HEK293 (cell line): ENCODE measurements around the gene CINP.
A peak's percentile ranks its signal among the peaks of the same experiment; 100 is the strongest.

Source experiments
- CTCF ChIA-PET: fragments of 350-600 bp; formaldehyde crosslinking; extraction: SDS; loops from one replicate; lab custom pipeline; 2021; ENCODE audit warnings: antibody characterized with exemption; lab: Yijun Ruan, JAX
- POLR2A ChIA-PET: fragments of 300-600 bp; formaldehyde crosslinking; extraction: SDS; loops from one replicate; lab custom pipeline; 2020; ENCODE audit warnings: antibody characterized with exemption, inconsistent platforms; lab: Yijun Ruan, JAX
- H3K27ac ChIP-seq: fragments of 200-500 bp; sonication (Bioruptor generic); 2 replicates; pipeline ENCODE4 v1.5.1; 2014; ENCODE audit warnings: low read depth, low read length, control low read depth, inconsistent platforms; ENCODE audit errors: extremely low read depth
- H3K36me3 ChIP-seq, 2 experiments: fragments of 200-500 bp in 1 of 2; sonication (Bioruptor generic) in 1 of 2; 1 replicate in 1 of 2; 2 replicates in 1 of 2; pipeline ENCODE4 v1.5.1; 2014 to 2017; ENCODE audit warnings: inconsistent platforms in 2 of 2, low read length in 2 of 2; ENCODE audit not compliant: control insufficient read depth in 2 of 2, insufficient read depth in 1 of 2
- H3K4me1 ChIP-seq: fragments of 200-500 bp; sonication (Bioruptor generic); 2 replicates; pipeline ENCODE4 v1.5.1; 2014; ENCODE audit warnings: mild to moderate bottlenecking, low read length, inconsistent platforms; ENCODE audit not compliant: control insufficient read depth, insufficient read depth
- H3K4me3 ChIP-seq: 2 replicates; pipeline ENCODE4 v1.5.1; 2011; ENCODE audit warnings: low read depth, mild to moderate bottlenecking, control low read depth, low read length, moderate library complexity
- H3K9me3 ChIP-seq: fragments of 200-500 bp; sonication (Bioruptor generic); 2 replicates; pipeline ENCODE4 v1.5.1; 2014; ENCODE audit warnings: low read depth, low read length, inconsistent platforms; ENCODE audit not compliant: control insufficient read depth, insufficient read depth
- ATF2 ChIP-seq: fragments of 450-650 bp; formaldehyde crosslinking; IDR thresholded peaks from 2 replicates; pipeline ENCODE4 v1.5.1; 2016; ENCODE audit warnings: missing biosample characterization, missing genetic modification characterization, low read depth
- HIC1 ChIP-seq: fragments of 450-650 bp; formaldehyde crosslinking; IDR thresholded peaks from 2 replicates; pipeline ENCODE4 v1.5.1; 2016; ENCODE audit warnings: missing biosample characterization, missing genetic modification characterization
- HOXD13 ChIP-seq: sonication (generic); formaldehyde crosslinking; IDR thresholded peaks from 2 replicates; pipeline ENCODE4 v1.8.0; 2022; ENCODE audit warnings: missing genetic modification reagents, borderline replicate concordance
- KLF9 ChIP-seq: fragments of 450-650 bp; formaldehyde crosslinking; IDR thresholded peaks from 2 replicates; pipeline ENCODE4 v1.5.1; 2016; ENCODE audit warnings: missing biosample characterization, missing genetic modification characterization, low read depth
- RBAK ChIP-seq: fragments of 450-650 bp; formaldehyde crosslinking; IDR thresholded peaks from 2 replicates; pipeline ENCODE4 v1.5.1; 2016; ENCODE audit warnings: missing biosample characterization, missing genetic modification characterization
- SALL2 ChIP-seq: fragments of 450-650 bp; formaldehyde crosslinking; IDR thresholded peaks from 2 replicates; pipeline ENCODE4 v1.5.0; 2017; ENCODE audit warnings: missing biosample characterization, mild to moderate bottlenecking, missing genetic modification characterization, borderline replicate concordance
- WT1 ChIP-seq: fragments of 450-650 bp; formaldehyde crosslinking; IDR thresholded peaks from 2 replicates; pipeline ENCODE4 v1.5.1; 2016; ENCODE audit warnings: missing biosample characterization, missing genetic modification characterization
- ZBTB1 ChIP-seq: fragments of 450-650 bp; formaldehyde crosslinking; IDR thresholded peaks from 2 replicates; pipeline ENCODE4 v1.5.1; 2016; ENCODE audit warnings: missing biosample characterization, missing genetic modification characterization
- ZBTB20 ChIP-seq: fragments of 450-650 bp; formaldehyde crosslinking; IDR thresholded peaks from 2 replicates; pipeline ENCODE4 v1.5.1; 2016; ENCODE audit warnings: missing biosample characterization, missing genetic modification characterization
- ZBTB21 ChIP-seq: fragments of 450-650 bp; formaldehyde crosslinking; IDR thresholded peaks from 2 replicates; pipeline ENCODE4 v1.5.1; 2017; ENCODE audit warnings: missing biosample characterization, missing genetic modification characterization
- ZFP69B ChIP-seq: fragments of 450-650 bp; formaldehyde crosslinking; IDR thresholded peaks from 2 replicates; pipeline ENCODE4 v1.5.1; 2016; ENCODE audit warnings: missing biosample characterization, missing genetic modification characterization
- ZNF140 ChIP-seq: fragments of 450-650 bp; formaldehyde crosslinking; IDR thresholded peaks from 2 replicates; pipeline ENCODE4 v1.5.1; 2016; ENCODE audit warnings: missing biosample characterization, missing genetic modification characterization
- ZNF214 ChIP-seq: fragments of 450-650 bp; formaldehyde crosslinking; IDR thresholded peaks from 2 replicates; pipeline ENCODE4 v1.5.1; 2017; ENCODE audit warnings: missing biosample characterization, mild to moderate bottlenecking, missing genetic modification characterization, borderline replicate concordance
- ZNF266 ChIP-seq: fragments of 450-650 bp; formaldehyde crosslinking; IDR thresholded peaks from 2 replicates; pipeline ENCODE4 v1.5.1; 2016; ENCODE audit warnings: missing biosample characterization, missing genetic modification characterization, low read depth
- ZNF510 ChIP-seq: fragments of 450-650 bp; formaldehyde crosslinking; IDR thresholded peaks from 2 replicates; pipeline ENCODE4 v1.5.1; 2018; ENCODE audit warnings: mild to moderate bottlenecking, missing genetic modification characterization, missing biosample characterization; ENCODE audit not compliant: insufficient replicate concordance
- ZNF548 ChIP-seq: fragments of 450-650 bp; formaldehyde crosslinking; IDR thresholded peaks from 2 replicates; pipeline ENCODE4 v1.5.1; 2016; ENCODE audit warnings: missing biosample characterization, missing genetic modification characterization
- ZNF549 ChIP-seq: fragments of 450-650 bp; IDR thresholded peaks from 2 replicates; pipeline ENCODE4 v1.5.1; 2018; ENCODE audit warnings: missing biosample characterization, missing genetic modification characterization, mild to moderate bottlenecking, inconsistent platforms, moderate library complexity
- ZNF610 ChIP-seq: fragments of 450-650 bp; formaldehyde crosslinking; IDR thresholded peaks from 2 replicates; pipeline ENCODE4 v1.5.1; 2016; ENCODE audit warnings: missing biosample characterization, missing genetic modification characterization, borderline replicate concordance
- ZNF626 ChIP-seq: fragments of 450-650 bp; sonication (Bioruptor Pico); formaldehyde crosslinking; IDR thresholded peaks from 2 replicates; pipeline ENCODE4 v1.5.1; 2018; ENCODE audit warnings: missing biosample characterization, missing genetic modification characterization, inconsistent platforms
- ZNF654 ChIP-seq: fragments of 450-650 bp; formaldehyde crosslinking; IDR thresholded peaks from 2 replicates; pipeline ENCODE4 v1.5.1; 2016; ENCODE audit warnings: low read depth, missing biosample characterization, missing genetic modification characterization
- ZNF660 ChIP-seq: fragments of 450-650 bp; IDR thresholded peaks from 2 replicates; pipeline ENCODE4 v1.5.1; 2018; ENCODE audit warnings: missing biosample characterization, mild to moderate bottlenecking, missing genetic modification characterization
- ZNF704 ChIP-seq: fragments of 450-650 bp; formaldehyde crosslinking; IDR thresholded peaks from 2 replicates; pipeline ENCODE4 v1.5.1; 2016; ENCODE audit warnings: missing biosample characterization, missing genetic modification characterization
- ZNF768 ChIP-seq: fragments of 450-650 bp; formaldehyde crosslinking; IDR thresholded peaks from 2 replicates; pipeline ENCODE4 v1.5.1; 2018; ENCODE audit warnings: missing biosample characterization, mild to moderate bottlenecking, missing genetic modification characterization
- ZNF837 ChIP-seq: fragments of 450-650 bp; formaldehyde crosslinking; IDR thresholded peaks from 2 replicates; pipeline ENCODE4 v1.5.1; 2016; ENCODE audit warnings: missing biosample characterization, missing genetic modification characterization
- ZSCAN18 ChIP-seq: fragments of 450-650 bp; formaldehyde crosslinking; IDR thresholded peaks from 2 replicates; pipeline ENCODE4 v1.5.1; 2016; ENCODE audit warnings: missing biosample characterization, missing genetic modification characterization
- ZSCAN23 ChIP-seq: fragments of 450-650 bp; formaldehyde crosslinking; IDR thresholded peaks from 2 replicates; pipeline ENCODE4 v1.5.1; 2016; ENCODE audit warnings: missing biosample characterization, missing genetic modification characterization
- ZSCAN4 ChIP-seq: fragments of 450-650 bp; formaldehyde crosslinking; IDR thresholded peaks from 2 replicates; pipeline ENCODE4 v1.5.1; 2017; ENCODE audit warnings: missing biosample characterization, missing genetic modification characterization

CINP gene

GRCh38 chr14:102325791-102326345 is 36.8 kb downstream of the CINP start:
- POLR2A ChIA-PET = no interaction called here
- no peaks in the 10 kb centered on the region for H3K9me3 ChIP-seq
- TF ChIP-seq SALL2 (tag by site-specific recombination) = no peak
- no peak for TF ChIP-seq ZNF548
- TF ChIP-seq ATF2 (tag by site-specific recombination) = no peak
- no peak for TF ChIP-seq ZNF266
- no peak for TF ChIP-seq ZBTB21 (tag by site-specific recombination)
- TF ChIP-seq ZNF510 (tag by site-specific recombination) = no peak
- TF ChIP-seq ZNF768 (tag by site-specific recombination) = no peak
- no peak for TF ChIP-seq ZNF660
- TF ChIP-seq HOXD13 (CRISPR knock-in tag) = no peak
- TF ChIP-seq ZNF140 (tag by site-specific recombination) = no peak
- TF ChIP-seq ZBTB20 (tag by site-specific recombination) = no peak
- TF ChIP-seq ZSCAN23 (tag by site-specific recombination) = no peak
- no peak for TF ChIP-seq WT1 (tag by site-specific recombination)
- TF ChIP-seq ZSCAN18 = no peak
- TF ChIP-seq, all 188 proteins: peak for 0
- Histone ChIP-seq H3K27ac (no peak overlapping the region), H3K36me3 (peaks cover 14 to 29% of the 10 kb centered on the region in 2 experiments; a peak in 2 of 3 replicates), H3K4me1 (no peaks in the 10 kb centered on the region; the same call in 1 of the 2 replicates), H3K4me3 (no peak overlapping the region)
- CTCF ChIA-PET = interaction anchor here (0.7 kb wide), 1 partner anchor 354 kb away, joined by 3 read pairs; no protein-coding TSS in a partner anchor

- H3K9me3 ChIP-seq = no peaks in the 10 kb centered on the region
- peaks cover 3% of the 10 kb centered on the region; the same call in 1 of the 2 replicates for H3K4me1 ChIP-seq
- ChIA-PET CTCF (interaction anchor here (0.6 kb wide), 2 partner anchors 67 to 248 kb away, joined by 3 to 4 read pairs; no protein-coding TSS in a partner anchor), POLR2A (no interaction called here)
- no peak overlapping the region for H3K4me3 ChIP-seq
- peaks cover 1 to 23% of the 10 kb centered on the region in 2 experiments; a peak in 2 of 3 replicates for H3K36me3 ChIP-seq
- no peak overlapping the region for H3K27ac ChIP-seq
- TF ChIP-seq ZNF610 (tag by site-specific recombination) = no peak
- TF ChIP-seq ZSCAN4 (tag by site-specific recombination) = no peak
- no peak for TF ChIP-seq ZNF704
- no peak for TF ChIP-seq ZNF837 (tag by site-specific recombination)
- TF ChIP-seq ZNF654 (tag by site-specific recombination) = peak; percentile 20; the same call in 1 of the 2 replicates
- TF ChIP-seq KLF9 (tag by site-specific recombination) = no peak
- TF ChIP-seq RBAK (tag by site-specific recombination) = no peak
- no peak for TF ChIP-seq ZFP69B
- no peak for TF ChIP-seq ZNF214 (tag by site-specific recombination)
- TF ChIP-seq ZBTB1 (tag by site-specific recombination) = no peak
- TF ChIP-seq ZNF626 (tag by site-specific recombination) = no peak
- no peak for TF ChIP-seq ZNF549 (tag by site-specific recombination)
- 0 out of 2 replicates have a peak, but pooled peaks have one; percentile 14 for TF ChIP-seq HIC1 (tag by site-specific recombination)
Measured at GRCh38 chr14:102323102-102323501, 39.6 kb downstream of the CINP start.
